Activated T-cell treated with anti-CD3 and anti-CD28 coated beads for 1 hour (primary cell): ENCODE measurements around the gene CEP128.

ENCODE experiments used
- DNase-seq: peaks from one replicate; pipeline ENCODE4 v3.0.0-alpha.2; 2020; ENCODE audit warnings: low read depth

Gene CEP128

DNA sequence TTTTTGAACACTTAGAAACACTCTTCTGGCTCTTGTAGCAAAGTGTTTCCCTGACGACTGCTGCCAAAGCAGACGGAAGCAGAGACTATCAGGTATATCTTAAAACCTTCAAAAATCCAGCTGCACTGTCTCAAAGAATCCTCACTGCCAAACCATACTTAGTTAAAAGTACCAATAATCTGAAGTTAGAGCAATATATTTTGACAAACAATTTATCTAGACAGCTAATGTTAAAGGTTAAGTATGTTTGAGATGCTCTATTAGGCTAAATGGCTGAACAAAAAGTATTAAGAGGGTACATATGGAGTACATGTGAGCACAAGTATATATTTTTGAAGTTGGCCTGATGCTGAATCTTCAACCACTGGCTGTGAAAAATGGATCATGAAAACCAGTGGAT, 398.3 kb downstream of the CEP128 start:
- no peak for DNase-seq

DNA sequence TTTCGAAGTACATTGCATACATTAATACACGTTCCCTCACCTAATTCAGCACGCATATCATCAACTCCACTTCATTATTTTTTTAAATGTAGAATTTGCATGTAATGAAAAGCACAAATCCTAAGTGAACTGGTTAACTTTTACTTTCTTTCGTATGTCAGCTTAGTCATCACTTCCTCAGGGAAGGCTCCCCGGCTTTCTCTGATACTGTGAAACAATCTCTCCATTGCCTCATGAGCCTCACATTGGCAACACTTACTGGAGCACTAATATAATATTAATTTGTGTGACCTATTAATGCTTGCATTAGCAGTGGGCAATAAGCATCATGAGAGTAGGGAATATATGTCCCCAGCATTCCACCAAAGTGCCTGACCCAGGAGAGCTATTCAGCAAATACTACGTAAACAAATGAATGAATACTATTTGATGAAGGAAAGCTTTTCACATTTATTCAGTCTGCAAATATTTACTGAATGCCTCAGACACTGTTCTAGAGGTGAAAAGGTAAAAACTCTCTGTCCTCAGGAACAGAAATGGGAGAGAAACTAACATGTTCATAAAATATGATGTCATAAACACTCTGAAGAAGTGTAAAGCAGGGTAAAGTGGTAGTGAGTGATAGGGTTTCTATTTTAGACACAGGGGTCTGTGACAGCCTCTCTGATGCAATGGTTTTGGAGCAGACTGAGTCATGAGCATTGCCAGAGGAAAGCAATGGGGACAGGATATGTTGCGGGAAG, 402.7 kb downstream of the CEP128 start:
- no peak for DNase-seq

DNA sequence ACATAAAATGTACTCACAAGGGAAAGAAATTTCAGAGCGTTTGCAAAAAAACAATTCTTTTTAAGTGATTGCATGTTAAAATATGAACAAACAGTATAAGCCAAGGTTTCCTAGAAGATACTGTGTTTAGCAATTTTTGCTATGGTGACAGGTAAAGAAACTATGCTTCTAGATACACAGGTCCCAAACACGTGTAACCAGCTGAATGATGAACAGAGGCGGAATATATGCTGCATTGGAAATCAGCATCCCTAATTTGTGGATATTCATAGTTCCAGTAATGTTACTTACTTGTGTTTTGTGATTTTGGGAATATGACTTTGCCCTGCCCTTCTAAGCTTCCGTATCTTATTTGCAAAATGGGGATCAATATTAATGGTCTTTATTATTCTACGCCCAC, 403.9 kb downstream of the CEP128 start:
- no peak for DNase-seq

DNA sequence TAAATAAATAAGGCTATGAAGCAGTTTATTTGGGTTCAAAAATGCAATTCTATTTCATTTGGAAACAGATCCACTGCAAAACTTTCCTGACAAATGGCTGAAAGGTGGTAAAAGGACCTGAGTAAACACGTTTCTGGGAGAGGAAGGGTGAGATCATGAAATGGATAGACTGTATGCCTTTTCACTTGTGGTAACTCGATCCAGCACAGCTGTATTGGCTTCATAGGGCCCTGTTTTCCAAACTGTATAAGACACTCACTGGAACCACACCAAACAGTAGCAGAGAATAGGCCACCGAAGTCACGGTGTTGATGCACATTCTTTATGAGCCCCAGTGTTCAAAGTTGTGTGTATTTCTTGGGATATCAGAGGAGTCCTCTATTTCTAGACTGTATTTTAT, 405.1 kb downstream of the CEP128 start:
- DNase-seq: no peak

DNA sequence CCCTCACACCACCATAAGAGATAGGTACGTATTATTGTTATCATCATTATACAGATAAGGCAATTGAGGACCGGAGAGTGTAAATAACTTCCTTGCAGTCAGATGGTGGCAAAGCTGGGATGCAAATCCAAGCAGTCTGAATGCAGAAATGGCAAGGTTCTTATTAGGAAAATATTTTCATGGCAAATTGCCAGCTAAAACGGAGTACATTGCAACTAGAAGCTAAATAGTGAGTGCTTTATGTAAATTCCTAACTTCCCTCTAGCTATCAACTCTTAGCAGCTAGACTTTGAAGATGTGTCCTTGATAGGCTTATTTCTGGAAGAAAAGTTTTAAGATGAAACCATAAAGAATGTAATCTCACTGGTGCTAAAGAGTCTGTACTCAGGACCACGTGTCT, 406.4 kb downstream of the CEP128 start:
- DNase-seq: no peak

DNA sequence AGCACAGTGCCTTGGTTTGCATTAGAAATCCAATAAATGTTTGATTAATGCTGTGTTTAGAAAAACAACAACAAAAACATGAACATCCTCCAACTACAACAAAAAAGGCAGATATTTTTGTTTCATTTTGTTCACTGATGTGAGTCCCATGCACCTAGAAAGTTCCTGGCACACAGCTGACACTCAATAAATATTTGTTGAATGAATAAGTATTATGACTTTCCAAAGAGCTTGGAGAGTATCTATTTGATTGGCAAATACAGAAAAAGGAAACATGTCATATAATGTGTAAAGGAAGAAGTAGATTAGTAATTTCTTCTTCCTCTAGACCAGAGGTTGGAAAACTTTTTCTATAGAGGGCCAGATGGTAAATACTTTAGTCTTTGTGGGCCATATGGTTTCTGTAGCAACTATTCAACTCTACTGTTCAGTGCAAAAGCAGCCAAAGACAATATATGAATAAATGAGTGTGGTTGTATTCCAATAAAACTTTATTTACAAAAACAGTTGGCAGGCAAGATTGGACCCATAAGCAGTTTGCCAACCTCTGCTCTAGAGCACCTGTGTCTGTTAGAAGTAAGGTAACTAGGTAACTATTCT, 417.9 kb downstream of the CEP128 start:
- no peak for DNase-seq

DNA sequence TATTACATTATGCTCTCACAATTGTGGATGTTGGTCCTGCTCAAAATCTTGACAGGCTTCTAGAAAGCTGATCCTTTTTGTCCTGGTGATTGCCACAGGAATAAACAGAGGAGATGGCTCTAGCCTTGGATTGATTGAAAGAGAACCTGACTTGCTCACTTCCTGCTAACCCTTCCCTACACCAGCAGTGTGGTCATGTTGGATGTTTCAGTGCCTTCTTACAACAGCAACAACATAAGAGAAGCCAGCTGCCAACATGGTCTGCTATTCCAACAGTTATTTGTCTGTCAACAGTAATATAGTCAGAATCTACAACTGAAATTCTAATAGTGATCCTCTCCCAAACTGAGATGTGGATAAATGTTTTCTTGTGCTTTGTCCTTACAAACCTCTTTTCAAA, 418.6 kb downstream of the CEP128 start:
- DNase-seq: no peak

DNA sequence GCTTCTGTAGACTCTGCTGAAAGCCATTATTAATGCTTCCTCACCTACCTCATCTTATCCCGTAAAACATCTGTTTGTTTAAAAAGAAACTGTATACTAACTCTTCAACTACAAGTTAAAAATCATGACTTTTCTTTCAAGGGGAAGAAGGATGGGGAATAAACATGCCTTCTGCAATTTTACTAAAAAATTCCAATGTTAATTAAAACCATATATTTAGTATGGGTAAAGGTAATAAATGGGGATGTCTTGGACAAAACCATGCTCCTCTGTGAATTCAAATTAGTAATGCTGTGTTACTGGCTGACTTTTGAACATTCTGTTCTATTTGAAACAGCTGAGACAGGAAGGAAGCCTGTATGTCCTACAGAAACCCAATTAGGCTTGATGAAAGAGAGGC, 419.1 kb downstream of the CEP128 start:
- DNase-seq: no peak

DNA sequence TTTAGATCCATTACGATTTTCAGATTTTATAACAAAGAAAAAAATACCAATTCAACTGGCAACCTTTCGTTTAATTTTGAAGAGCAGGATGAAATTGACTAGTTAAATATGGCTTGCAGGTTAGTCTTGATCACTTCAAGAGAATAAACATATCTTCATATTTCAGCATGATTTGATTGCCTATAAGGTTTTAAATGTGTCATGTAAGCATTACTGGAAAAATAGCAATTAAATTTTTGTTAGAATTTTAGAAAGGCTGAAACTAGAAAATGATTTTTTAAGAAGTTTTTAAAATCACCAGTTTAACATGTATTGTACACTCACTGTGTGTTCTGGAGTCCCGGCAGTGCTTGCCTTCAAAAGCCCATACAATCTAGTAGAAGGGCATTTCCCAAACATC, 420.1 kb downstream of the CEP128 start:
- no peak for DNase-seq

DNA sequence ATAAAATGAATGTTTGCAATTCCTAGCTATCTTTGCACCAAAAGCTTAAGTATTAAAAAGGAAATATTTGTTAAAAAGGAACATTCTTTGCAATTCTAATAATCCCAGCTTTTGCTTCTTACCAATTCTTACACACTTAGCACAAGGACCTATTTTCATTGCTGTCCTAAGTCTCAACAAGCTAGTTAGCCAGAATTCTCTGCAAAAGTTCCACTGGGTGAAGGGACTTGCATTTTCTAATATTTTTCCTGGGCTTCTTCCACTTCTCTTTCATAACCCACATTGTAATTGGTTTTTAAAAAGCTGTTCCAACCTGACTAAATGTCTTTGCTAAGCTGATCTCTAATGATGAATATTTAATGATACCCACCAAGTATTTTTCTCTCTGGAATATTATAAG, 422.5 kb downstream of the CEP128 start:
- DNase-seq: no peak

DNA sequence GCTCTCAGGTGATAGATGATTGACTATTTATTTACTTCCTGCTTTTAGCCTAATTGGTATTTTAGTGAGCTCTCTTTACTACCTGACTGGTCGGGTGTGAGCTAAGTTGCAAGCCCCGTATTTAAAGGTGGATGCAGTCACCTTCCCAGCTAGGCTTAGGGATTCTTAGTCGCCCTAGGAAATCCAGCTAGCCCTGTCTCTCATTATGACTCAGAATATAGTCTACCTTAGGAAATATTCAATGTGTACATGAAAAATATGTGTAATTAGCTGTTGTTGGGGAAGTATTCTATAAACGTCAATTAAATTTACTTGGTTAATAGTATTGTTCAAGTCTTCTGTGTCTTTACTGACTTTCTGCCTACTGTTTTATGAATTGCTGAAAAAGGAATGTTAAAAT, 423.4 kb downstream of the CEP128 start:
- DNase-seq: no peak

DNA sequence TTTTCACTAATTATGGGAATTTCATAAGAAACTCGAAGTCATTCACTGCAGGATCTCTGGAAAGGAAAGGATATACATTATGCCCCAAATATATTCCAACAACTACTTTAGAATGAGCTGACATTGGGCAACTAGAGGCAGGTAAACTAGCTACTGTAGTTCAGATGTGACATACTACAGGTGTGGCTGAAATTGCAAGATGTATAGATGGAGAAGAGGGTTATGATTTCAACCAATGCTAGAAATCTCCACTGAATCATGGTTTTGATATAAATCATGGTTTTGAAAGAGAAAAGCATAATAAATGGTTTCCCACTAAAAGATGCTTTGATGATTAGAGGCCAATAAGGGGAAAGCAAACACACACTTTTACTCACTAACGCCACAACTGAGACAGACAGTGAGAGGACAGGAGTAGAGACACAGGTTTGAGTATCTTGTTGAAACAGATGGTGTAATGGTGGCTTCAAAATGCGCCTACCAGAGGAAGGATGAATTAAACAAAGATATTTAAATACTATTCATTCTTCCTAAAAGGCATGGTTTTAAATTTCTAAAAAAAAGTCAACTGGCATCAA, 434.2 kb downstream of the CEP128 start:
- DNase-seq: no peak

DNA sequence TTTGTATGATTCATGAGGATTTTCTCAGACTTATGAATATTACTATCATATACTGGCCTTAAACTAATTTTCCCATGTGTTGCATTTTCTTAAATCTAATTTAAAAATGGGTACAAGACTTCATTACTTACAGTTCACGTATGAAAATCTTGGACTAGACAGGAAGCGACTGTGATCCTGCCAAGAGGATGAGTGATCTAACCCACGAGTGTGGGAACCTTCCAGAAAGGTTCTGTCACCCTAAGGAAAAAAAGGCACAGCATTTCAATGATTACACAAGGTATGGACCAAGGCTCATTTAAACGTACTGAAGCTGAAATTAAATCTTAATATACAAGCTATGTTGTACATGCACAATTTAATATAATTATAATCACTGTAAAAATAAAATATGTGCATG, 436.8 kb downstream of the CEP128 start:
- no peak for DNase-seq

DNA sequence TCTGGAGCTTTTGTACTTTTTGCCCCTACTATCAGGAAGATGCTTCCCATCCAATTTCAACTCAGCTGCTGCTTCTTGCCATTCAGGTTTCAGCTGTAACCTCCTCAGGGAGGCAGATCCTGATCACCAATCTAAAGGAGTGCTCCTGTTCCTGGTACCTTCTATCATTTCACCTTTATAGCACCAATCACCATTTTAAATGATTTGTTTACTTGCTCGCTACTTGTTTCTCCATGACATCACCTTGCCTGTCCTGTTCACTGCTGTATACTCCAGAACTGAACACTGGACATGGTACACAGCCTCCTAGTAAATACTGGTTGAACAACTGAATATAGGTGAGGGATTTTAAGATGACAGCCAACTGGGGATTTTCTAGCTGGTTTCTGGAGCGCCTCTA, 443.0 kb downstream of the CEP128 start:
- DNase-seq: no peak

DNA sequence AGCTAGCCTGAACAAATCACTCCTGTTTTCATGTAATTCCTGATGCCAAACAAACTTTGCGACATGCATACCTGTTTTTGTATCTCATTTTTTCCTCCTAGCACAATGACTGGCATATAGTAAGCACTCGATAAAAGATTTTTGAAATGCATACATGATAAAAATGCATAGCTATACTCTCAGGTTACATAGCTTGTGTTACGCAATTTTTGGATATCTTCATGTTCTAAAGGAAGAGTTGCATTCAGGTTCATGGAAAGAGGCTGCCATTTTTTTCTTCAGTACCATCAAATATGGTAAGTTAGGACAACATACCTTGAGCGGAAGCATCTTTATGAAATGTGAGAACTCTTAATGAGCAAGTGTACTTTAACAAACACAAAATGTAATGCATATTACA, 445.4 kb downstream of the CEP128 start:
- DNase-seq: no peak

DNA sequence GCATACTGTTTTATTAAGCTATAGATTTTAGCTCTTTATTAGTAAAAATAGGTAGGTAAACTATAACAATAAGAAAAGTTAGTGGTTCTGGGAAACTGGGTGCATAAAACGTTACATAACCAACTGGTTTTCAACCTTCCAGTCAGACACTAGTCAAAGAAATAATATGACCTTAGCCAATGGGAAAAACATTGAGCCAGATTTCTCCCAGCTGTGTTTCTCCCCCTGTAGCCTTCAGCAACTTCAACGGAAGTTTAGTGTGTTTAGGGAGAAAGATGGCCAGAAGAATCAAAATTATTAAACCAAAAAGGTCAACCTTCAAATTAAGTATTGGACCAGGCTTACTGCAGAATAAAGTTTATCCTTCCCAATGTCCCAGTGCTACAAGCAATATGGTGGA, 446.8 kb downstream of the CEP128 start:
- DNase-seq: no peak

DNA sequence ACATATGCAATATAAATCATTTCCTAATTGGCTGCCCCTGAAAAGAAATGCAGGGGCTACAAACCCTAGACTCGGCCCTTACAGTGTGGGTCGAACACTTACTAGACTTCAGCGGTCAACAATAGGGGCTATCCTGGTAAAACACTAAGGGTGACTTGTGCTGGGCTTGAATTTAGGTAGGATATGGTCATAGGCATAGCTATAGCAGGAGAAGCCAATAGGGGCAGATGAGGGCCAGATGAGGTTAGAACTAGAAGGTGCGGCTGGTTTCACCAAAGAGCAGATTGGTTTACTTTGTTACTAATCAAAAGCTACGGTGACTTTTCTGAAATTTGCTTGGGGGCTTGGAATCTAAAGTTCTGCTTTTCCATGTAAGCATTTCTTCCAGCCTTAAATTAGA, 447.9 kb downstream of the CEP128 start:
- no peak for DNase-seq

DNA sequence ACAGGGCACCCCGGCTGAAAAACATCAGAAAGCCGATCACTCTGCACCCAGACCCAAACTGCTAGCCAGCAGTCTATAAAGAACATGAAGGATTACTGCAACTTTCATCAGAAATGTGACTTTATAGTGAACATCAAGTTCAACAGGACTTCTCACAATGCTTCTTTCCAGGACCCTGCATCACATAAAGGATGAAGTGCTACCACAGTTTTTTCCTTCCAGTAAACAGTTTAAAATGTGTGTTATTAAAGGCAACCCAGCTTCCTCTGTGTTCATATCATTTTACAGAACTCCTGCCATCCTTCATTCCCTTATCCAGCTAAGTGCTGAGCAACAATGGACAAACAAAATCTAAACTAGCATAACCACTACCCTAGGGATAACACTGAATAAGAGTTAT, 449.9 kb downstream of the CEP128 start:
- no peak for DNase-seq

DNA sequence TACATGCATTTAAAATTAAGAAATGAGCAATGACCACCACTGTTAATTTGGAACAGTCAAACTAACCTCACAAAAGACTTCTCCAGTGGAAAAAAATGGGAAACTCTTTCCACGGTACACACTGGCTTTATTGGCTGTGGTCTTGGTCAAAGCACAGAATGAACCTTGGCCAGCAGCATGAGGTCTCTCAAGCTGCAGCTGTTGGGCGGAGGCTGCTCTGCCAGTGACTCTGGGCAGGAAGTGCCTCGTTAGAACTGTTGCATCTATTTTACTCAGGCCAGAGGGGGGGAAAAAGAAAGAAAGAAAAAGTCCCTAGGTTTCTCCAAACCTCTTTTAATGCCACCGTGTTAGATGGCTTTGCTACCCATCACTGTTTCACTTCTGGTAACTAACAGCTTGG, 450.4 kb downstream of the CEP128 start:
- no peak for DNase-seq

DNA sequence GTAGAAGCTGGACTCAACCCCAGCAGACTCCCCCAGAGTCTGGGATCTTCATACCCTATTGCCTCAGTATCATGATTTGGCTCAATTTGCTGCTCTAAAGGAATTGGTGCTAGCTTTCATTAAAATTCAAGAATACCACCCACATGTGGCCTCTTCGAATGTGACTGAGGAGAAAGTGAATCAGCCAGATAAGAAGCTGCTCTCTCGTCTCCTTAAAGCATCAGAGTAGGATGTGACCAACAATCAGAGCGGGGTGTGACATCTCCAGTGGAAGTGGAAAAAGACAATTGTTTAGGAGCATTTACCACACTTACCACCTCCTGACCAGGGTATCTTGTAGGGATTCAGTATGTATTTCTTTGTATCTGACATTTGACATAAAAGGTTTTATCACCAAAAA, 452.0 kb downstream of the CEP128 start:
- no peak for DNase-seq

DNA sequence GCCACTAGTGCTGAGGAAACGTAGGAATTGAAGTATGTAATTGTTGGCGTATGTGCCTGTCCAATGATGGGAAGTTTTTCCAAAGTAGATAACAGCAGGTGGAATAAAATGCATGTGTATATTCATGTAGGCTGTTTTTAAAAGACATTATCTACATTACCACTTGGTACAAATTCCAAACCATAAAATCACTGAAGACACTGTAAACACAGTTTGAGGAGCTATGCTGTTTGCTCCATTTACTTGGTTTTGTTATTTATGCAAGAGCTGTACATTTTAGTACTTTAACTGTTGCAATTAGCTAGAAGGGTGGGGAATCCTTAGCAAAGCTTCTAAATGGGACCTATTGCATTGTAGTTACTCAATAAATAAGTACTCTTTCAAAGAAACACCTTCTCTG, 455.8 kb downstream of the CEP128 start:
- no peak for DNase-seq

DNA sequence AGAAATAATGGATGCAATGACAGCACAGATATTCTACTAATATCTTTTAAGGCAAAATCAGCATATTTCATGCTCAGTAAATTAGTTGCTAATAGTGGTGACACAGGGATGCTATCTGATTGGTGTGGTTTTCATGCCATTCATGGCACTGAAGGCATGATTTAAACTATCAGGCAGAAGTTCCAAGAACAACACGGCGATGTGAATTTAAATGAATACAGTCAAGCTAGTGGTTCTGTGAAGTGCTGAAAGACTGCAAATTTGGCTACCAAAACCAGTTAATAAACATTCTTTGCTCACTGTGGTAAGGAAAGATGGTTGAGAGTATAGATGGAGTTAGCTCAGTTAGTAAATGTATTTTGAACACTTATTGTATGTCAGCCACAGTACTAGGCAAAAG, 458.2 kb downstream of the CEP128 start:
- DNase-seq: no peak

DNA sequence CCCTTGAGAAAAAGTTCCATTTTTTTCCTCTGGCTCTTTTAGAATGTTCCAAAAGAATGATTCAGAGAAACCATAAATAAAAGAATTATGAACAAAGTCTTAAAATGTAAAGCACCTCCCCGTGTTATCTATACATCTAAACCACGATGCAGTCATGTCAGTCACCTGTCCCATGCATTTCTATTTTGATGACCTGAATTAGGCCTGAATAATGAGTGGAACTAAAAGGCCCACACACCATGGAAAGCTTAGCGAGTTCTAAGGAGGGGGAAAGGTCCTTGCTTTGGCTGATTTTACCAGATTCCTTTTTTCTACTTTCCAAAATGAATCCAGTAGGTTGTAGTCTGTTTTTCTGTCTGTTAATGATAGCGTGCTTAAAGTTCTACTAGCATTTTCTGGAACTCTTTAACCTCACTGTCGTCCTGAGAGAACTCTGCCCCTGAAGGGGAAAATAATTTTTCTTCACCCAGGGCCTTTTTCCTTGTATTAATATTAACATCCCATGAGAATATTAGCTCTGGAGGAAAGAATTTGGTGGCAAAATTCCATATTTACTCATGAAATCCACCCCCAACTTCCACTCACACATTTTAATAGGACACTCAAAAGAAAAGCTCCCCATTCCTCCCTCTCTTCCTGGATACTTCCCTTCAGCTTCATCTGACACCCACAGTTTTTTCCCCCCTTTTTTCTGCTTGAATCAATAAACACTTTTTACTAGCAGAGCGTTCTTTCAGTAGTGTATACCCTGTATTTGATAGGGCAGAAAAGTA, 464.0 kb downstream of the CEP128 start:
- no peak for DNase-seq
